ENCODE results near the gene CSMD2.

GRCh38 chr1:33634143-33634542, 530.9 kb downstream of the CSMD2 start:
- TF ChIP-seq CTCF (IDR thresholded peaks at IDR 0.05; ENCODE audit: low read depth, low read length) = no peak
- TF ChIP-seq EZH2phosphoT487 (IDR thresholded peaks at IDR 0.05; ENCODE audit: low read depth) = no peak
